Fibroblast of lung (primary cell): ENCODE measurements around the gene HABP4.

Experiments
- EZH2 ChIP-seq: IDR thresholded peaks from 2 replicates; pipeline ENCODE4 v1.5.1; 2012; ENCODE audit warnings: low read length, control low read depth, mild to moderate bottlenecking; ENCODE audit errors: missing control alignments
- TF ChIP-seq, protein P1 (sequence below), 2 donors: IDR thresholded peaks in 1 of 2; conservative IDR thresholded peaks in 1 of 2; 1 replicate in 1 of 2; 2 replicates in 1 of 2; pipeline ENCODE4 v1.5.1; 2011 to 2012; ENCODE audit warnings: low read length in 2 of 2, control low read depth in 1 of 2, inconsistent platforms in 1 of 2, low read depth in 1 of 2, mild to moderate bottlenecking in 1 of 2

DNA sequence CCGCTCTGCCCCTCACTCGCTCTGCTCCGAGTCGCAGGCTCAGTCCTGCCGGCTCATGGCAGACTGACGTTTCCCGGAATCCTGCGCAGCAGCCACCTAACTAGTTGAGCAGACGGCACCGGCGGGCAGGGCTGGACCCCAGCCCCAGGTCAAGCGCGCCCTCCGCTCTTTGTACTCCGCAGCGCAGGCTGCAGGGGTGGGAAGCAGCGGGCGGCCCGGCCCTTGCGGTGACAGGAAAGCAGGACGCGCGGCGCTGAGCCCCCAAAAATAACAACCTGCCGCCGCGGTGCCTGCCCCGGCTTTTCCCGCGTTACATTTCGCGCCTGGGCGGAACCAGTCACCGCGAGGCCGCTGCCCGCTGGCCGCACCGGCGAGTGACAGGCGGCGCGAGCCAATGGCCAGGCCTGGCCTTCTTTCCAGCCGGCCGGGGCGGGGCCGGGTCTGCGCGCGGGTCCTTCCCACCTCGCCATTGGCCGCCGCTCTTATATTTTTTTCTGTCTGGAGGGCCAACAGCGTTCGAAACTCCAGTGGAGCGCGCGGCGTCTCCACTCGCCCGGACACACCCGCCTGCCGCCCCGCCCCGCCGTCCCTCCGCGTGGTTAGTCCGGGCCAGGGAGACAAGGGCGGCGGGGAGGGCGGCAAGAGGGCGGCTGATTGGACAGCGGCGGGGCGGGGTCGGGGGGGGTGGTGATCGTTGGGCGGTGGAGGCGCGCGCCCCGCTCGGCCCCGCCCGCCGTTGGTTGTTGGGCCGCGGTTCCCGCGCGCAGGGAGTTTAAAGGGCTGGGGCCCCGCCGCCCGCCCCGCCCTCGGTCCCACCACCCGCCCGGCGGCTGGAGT lies 31.7 kb upstream of the HABP4 start, which contains the start of gene ZNF367:
- TF ChIP-seq, protein P1, sequence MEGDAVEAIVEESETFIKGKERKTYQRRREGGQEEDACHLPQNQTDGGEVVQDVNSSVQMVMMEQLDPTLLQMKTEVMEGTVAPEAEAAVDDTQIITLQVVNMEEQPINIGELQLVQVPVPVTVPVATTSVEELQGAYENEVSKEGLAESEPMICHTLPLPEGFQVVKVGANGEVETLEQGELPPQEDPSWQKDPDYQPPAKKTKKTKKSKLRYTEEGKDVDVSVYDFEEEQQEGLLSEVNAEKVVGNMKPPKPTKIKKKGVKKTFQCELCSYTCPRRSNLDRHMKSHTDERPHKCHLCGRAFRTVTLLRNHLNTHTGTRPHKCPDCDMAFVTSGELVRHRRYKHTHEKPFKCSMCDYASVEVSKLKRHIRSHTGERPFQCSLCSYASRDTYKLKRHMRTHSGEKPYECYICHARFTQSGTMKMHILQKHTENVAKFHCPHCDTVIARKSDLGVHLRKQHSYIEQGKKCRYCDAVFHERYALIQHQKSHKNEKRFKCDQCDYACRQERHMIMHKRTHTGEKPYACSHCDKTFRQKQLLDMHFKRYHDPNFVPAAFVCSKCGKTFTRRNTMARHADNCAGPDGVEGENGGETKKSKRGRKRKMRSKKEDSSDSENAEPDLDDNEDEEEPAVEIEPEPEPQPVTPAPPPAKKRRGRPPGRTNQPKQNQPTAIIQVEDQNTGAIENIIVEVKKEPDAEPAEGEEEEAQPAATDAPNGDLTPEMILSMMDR (conservative IDR thresholded peaks at IDR 0.05 in 1 of 2, IDR thresholded peaks at IDR 0.05 in 1 of 2; ENCODE audit: low read depth in 1 of 2, low read length in 2 of 2): no peak
- no peak for TF ChIP-seq EZH2
